Cardiac fibroblast (primary cell): ENCODE data around the gene TOX2.

ENCODE experiments used
- DNase-seq, 2 donors: peaks; one replicate each; pipeline versions ENCODE4 v3.0.0 to v3.0.0-alpha.2; 2010; ENCODE audit warnings: low read depth in 2 of 2
- H3K4me3 ChIP-seq, 2 donors: replicated peaks in 1 of 2; 1 replicate in 1 of 2; 2 replicates in 1 of 2; pipeline ENCODE4 v1.5.1; 2011; ENCODE audit warnings: low read depth in 2 of 2, low read length in 2 of 2, mild to moderate bottlenecking in 2 of 2, moderate library complexity in 1 of 2
- CTCF ChIP-seq: IDR thresholded peaks from one replicate; pipeline ENCODE4 v1.5.1; 2011; ENCODE audit warnings: low read depth, mild to moderate bottlenecking, low read length, inconsistent platforms

TOX2 gene

GRCh38 chr20:43960231-43960630 lies 45.6 kb downstream of the TOX2 start:
- TF ChIP-seq CTCF, result no peak
- no peak overlapping the region for H3K4me3 ChIP-seq
- DNase-seq, result no peak

- no peak for TF ChIP-seq CTCF
- DNase-seq, result no peak
Observed at GRCh38 chr20:43961116-43961515, 46.5 kb downstream of the TOX2 start.

GRCh38 chr20:43961541-43962471 lies 47.2 kb downstream of the TOX2 start:
- DNase-seq, result no peak
- no peak for TF ChIP-seq CTCF
- H3K4me3 ChIP-seq, result no peak overlapping the region

More at GRCh38 chr20:43961116-43961515, 46.5 kb downstream of the TOX2 start:
- no peak overlapping the region for H3K4me3 ChIP-seq

DNA sequence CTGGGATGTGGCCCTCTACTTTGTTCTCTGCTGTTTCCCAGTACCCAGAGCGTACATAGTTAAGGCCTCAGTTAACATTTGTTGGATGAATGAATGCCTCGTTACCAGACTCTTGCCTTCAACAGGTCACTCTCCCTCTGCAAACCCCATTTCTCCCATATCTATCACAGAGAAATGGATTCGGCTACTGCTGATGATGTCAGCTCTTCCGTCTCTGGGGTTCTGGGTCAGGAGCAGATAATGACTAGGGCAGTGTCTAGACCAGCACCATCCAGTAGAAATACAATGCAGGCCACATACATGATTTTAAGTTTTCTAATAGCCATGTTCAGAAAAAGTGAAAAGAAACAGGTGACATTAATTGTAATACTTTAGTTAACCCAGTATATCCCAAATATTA lies 47.9 kb downstream of the TOX2 start:
- DNase-seq, result no peak
- no peak for TF ChIP-seq CTCF
- H3K4me3 ChIP-seq, result no peak overlapping the region

- peak in 1 of 2 donors; percentile 43 for DNase-seq
- H3K4me3 ChIP-seq, result no peak overlapping the region
- TF ChIP-seq CTCF, result no peak
Observed at GRCh38 chr20:43963233-43963632, 48.6 kb downstream of the TOX2 start.

- no peak overlapping the region for H3K4me3 ChIP-seq
- DNase-seq, result peak; percentile 83 to 89
- no peak for TF ChIP-seq CTCF
Observed at GRCh38 chr20:43963872-43964791, 49.5 kb downstream of the TOX2 start.
